ENCODE results near the gene ATP6V1C2.
A peak's percentile ranks its signal among the peaks of the same experiment; 100 is the strongest.
"Not testable (repeated sequence)": the region's sequence is repeated elsewhere in the genome, so short reads cannot be mapped to it uniquely, and the experiment has no call there.

Gene ATP6V1C2

DNA sequence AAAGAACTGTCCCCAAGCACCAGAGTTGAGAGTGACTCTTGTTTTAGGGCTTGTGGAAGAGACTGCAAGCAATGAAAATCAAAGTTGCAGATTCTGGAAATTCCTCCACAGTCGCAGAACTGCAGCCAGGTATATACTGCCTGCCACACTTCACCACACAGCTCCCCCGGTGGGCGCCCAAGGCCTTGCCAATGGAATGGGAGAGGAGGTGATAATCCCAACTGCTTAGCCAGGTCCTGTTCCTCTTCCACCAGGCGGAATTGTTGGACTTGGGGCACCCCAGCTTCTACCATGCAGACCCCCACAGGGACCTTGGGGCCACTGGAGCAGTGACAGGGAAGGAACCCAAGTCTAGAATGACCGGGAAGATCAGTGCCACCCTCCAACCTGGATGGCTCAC is 96.0 kb downstream of the ATP6V1C2 start:
- no peak for DNase-seq

DNA sequence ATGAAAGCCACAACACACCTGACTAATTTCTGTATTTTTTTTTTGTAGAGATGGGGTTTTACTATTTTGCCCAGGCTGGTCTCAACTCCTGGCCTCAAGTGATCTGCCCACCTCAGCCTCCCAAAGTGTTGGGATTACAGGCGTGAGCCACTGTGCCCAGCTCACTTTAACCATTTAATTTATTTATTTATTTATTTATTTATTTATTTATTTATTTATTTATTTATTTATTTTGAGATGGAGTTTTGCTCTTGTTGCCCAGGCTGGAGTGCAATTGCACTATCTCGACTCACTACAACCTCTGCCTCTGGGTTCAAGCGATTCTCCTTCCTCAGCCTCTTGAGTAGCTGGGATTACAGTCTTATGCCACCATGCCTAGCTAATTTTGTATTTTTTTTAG is 96.9 kb downstream of the ATP6V1C2 start:
- DNase-seq, result not testable (repeated sequence)

DNA sequence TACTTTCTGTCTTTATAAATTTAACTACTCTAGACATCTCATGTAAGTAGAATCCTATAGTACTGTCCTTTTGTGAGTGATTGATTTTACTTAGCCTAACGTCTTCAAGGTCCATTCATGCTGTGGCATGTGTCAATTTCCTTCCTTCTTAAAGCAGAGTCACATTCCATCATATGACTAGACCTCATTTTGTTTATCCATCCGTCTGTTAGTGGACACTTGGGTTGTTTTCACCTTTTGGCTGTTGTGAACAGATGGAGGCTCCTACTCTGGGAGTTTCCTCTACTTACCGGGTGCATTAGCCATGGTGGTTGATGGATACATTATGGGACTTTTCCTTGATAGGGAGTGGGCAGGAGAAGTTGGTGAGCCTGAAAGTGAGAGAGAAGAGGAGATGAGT is 97.6 kb downstream of the ATP6V1C2 start:
- no peak for DNase-seq

DNA sequence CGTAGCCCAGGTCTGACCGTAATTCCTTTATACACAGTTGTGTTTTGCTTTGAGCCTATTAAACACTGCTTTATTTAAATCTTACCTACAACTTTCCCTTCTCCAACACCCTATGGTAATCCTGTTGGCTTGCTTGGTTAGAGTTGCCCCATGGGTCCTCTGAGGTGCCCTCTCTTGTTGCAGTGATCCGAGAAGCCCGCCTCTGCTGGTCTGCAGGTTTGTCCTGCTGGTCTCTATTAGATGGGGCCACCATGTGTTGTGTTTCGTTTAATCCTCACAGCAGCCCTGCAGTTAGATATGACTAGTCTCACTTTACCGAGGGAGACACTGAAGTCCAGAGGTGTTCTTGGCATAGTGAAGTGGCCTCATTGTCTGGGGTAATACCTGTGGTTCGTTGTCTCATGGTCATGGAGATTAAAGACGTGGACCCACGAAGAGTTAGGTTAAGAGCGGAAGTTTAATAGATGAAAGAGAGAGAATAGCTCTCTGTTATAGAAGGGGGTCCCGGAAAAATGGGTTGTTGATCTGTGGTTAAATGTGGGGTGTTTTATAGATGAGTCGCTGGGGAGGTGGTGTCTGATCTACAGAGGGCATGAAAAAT is 98.4 kb downstream of the ATP6V1C2 start:
- no peak for DNase-seq

DNA sequence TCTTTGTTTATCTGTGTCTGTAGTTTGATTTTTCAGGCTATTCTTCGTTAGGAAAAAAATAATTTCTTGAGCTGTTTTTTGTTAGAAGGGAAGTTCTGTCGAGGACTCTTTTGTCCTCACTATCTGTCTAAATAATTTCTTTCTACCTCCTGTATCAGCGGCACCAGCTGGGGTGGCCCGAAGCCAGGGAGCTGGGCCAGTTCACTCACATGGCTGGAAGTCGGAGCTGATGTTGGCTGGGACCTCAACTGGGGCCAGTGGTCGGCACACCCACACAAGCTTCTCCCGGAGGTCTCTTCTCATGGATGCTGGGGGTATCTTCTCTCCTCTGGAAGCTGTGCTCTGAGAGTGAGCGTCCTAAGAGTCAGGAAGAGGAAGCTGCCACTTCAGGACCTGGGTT is 99.1 kb downstream of the ATP6V1C2 start:
- no peak for DNase-seq

DNA sequence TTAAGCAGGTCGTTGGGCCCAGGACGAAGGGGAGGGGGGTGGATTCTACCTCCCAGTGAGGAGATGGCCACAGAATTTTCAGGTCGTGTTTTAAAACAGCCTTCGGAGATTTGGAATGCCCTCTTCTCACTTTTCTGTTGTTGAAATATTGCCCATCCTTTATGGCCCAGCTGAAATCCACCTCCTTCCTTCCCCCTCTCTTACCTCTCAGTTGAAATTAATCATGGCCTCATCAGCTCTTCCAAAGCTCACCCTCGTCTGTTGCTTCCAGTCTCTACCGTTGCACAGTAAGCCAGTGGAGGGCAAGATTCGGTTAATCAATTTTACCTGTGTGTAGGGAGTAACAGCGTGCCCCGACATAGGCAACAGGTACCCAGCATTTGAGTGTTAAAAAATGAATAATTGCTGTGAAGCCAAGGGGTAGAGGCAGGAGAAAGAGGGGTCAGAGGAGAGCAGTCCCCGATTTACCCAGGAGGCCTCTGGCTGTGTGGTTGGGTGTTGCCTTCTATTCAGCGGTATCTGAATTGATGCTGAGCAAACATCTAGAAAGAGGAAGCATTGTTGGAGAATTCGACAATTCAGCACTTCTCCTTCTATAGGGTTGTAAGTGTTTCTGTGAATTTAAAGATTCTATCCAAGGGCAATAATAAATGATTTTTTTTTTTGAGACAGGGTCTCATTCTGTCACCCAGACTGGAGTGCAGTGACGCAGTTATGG is 99.7 kb downstream of the ATP6V1C2 start:
- no peak for DNase-seq

DNA sequence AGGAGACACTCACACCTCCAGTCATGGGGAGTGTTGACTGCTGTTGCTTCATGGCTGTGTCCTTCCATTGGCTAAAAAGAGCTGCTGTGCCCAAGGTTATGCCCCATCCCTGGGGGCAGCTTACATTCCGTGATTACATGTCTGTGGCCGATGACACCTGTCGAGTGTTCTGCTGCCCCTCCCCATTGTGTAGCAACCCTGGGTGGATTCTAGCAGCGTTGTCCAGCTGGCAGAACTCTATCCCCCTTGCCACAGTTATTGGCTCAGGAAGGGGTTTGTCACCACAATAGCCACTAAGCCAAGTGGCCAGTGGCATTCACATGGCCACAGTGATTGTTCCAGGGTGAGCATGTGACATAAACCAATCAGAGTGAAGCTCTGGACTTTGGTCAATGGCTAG is 102.8 kb downstream of the ATP6V1C2 start:
- no peak for DNase-seq

DNA sequence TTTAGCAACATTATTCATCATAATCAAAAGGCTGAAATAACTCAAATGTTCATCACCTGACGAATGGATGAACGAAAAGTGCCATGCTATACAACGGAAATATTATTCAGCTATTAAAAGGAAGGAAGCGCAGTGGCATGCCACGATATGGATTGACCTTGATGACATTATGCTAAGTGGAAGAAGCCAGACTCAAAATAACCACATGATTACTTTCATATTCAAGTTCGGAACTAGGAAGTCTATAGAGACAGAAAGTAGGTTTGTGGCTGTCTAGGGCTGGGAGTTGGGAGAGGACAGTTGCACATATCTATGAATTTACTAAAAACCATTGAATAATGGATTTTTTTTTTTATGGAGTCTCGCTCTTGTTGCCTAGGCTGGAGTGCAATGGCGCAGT is 104.6 kb downstream of the ATP6V1C2 start:
- no peak for DNase-seq

DNA sequence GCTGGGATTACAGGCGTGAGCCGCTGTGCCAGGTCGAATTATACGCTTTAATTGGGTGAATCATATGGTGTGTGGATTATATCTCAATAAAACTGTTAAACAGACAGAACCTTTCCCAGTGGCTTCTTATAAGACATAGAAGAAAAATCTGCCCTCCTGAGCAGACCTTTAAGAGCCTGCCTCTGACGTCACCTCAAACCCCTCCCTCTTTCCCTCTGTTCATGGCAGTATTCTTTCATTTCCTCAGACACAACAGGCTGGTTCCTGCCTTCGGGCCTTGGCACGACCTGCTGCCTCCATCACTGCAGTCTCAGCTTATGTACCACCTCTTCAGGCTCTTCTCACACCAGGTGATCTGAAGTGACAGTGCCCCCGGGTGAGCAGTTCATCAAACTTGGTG is 105.2 kb downstream of the ATP6V1C2 start:
- no peak for DNase-seq

DNA sequence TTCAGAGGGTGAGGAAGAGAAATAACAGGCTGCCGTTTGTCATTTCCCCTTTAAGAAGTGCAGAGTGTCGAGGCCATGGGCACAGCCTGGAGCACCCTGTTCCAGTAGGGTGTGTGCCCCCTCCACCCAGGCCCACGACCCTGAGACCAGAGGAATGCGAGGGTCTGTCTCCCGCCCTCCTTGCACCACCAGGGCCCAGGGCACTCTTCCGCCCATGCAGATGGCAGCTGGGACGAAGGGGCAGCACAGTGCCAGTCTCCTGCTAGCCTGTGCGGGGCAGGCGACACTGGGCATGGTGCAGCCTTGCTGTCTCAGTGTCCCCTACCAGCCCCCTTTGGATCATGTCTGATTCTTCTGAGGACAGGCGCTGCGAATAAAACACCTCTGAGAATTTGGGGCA is 106.9 kb downstream of the ATP6V1C2 start:
- no peak for DNase-seq

DNA sequence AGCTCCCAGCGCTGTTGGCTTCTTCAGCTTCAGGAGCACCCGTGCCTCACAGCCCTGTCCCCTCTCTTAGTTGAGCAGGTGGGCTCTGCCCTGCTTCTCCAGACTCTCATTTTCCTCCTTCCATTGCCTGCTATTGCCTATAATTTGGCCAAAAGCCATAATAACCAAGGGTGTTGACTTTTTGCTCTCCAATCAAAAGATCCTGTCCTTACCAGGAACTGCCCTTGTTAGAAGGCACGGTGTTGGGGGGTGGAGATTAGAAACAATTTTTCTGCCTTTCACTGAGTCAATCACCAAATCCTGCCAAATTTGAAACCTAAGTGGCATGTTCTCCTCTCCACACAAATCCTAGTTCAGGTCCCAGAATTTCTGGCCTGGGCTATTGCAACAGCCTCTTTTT is 107.9 kb downstream of the ATP6V1C2 start:
- no peak for DNase-seq

DNA sequence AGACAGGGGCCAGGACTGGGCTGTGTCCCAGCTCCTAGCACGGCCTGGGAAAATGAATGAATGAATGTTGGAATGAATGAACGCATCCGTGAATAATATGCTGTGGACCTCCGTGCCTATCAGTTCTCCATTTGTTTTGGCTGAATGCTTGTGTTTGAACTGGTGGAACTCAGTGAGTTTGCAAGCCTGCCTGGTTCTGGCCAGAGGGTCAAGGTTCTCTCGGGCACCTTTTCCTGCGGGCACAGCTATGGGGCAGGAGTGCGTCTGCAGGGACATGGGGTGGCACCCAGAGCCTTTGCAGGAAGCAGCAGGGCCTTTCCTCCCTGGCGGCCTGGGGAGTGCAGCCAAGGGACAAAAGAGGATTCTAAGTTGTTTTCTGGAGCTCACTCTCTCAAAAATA is 108.8 kb downstream of the ATP6V1C2 start:
- DNase-seq, result no peak

DNA sequence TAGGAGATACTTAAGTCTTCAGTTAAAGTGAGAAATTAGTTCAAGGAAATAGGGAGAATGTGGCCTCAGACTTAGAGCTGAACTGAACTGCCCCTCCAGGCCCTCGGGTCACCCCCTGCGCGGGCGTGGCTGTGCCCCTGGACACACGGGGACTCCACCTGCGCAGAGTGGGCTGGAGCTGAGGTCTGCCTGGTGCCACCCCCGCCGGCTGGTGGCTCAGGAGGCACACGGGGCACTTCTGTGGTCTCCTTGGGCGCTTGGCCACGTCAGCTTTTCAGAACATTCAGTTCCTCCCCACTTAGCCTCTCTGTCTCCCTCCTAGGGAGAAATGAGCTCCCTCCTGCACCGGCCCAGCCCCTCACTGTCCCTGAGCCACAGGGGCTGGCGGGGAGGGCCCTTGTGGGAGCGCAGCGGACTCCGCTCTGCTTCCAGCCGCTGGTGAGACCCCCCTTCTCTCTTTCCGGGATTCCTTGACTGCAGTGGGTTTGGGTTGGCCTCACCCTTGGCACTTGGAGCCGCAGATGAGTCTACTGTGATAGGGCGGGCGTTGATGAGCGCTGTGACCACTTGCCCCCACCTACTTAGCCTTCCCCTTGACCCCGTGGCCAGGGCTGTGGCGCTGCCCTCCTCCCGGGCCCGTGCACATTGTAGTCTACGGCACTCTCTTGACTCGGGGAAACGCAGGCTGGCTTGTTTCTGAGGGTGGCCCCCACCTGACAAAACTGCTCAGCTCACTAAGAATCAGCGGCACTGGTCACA is 109.4 kb downstream of the ATP6V1C2 start:
- no peak for DNase-seq

DNA sequence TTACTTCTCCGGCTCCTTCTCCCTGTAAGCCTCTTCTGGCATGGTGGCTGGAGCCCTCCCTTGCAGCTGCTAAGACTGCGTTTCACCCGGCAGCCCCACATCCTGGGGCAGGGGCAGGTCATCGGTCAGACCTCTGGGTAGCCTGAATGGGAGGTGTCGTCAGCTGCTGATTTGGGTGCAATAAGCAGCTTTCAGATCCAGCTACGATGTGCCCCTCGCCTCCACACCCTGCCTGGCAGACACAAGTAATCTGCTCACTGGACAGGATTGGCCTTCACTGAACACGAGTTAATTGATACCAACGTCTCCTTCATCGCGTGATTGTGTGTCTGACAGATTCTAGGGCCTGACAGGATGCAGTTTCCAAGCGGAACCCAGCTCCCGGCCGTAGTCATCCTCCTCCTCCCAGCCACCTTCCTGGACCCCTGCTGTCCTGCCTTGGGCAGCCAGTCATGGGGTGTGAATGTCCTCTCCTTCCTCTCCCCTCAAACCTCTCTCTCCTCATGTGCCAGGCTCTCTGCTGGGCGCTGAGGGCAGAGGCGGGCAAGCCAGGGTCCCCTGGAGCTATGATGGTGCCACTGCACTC is 110.1 kb downstream of the ATP6V1C2 start:
- DNase-seq, result no peak

DNA sequence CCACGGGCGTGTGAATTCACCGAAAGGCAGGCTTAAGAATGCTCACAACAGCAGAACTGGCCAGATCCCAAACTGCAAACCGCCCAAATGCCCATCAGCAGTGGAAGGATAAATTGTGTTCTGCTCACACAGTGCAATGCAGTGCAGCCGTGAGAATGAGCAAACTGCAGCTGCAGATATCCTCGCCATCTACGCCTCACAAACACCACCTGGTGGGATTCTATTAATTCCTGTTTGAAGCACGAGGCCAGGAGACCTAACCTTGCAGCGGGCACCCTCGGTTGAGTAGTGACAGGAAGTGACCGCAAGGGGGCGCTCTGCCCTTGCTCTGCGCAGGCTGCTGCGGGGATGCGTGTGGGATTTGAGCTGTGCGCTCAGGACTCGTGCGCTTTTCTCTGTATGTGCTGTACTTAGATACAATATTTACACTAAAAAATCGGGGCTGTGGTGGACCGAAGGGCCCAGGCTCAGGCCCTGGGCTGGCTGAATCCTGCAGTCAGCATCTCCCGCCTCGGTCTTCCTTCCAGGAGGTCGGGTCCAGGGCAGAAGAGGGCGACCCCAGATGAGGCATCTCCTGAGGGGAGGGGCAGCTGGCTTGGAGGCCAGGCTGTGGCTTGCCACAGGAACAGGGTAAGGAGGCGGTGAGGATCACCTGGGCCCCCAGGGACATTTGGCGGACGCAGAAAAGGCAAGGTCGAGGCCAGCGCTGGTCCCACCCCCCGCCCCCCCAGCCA is 110.9 kb downstream of the ATP6V1C2 start:
- DNase-seq, result peak; percentile 74

DNA sequence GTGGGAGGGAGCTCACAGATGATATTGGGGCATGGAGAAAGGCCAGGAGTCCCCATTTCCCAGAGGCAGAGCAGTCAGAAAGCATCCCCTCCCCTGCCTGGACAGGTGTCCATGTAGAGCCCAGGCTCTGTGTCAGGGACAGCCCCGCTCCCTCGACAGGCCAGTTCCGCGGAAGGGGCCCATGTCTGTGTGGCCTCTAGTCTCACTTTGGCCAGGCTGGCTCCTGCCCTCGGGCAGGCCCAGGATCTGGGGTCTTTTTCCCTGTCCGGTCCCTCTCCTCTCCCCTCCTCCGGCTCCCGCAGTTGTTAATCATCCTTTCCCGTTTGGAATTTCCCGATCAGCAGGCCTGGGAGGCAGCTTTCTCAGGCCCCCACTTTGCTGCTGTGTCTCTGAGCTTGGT is 111.6 kb downstream of the ATP6V1C2 start:
- DNase-seq, result no peak

DNA sequence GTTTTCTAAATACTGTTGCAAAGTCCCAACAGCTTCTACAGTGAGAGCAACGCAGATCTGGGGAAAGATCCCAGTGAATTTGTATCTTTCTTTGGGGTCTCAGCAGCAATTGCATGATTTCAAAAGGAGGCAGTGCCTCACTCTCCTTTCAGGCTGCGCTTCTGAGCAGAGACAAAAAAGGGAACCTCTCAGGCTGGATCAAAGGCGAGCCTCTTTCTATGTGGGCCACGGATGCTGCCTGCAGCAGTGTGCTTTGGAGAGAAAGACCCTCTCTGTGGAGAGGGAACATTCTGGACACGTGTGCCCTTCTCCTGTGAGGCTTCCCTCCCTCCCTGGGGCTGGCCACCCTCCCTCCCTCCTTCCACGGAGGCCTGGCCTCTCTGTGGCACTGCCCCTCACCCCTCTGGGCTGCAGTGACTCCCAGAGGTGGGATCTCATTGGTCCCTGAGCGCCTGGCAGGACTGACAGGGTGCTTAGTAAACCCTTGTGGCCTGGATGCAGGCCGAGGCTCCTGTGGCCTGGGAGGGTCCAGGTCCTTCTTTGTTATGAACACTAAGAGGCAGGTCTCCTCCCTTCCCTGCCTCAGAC is 112.7 kb downstream of the ATP6V1C2 start:
- no peak for DNase-seq
